COLO668 (cell line): ENCODE results near the gene MMP3.

ENCODE experiments used
- DNase-seq: peaks from one replicate; lab custom pipeline; 2025; ENCODE audit not compliant: unreplicated experiment; lab: John Stamatoyannopoulos, UW

The MMP3 gene

DNA sequence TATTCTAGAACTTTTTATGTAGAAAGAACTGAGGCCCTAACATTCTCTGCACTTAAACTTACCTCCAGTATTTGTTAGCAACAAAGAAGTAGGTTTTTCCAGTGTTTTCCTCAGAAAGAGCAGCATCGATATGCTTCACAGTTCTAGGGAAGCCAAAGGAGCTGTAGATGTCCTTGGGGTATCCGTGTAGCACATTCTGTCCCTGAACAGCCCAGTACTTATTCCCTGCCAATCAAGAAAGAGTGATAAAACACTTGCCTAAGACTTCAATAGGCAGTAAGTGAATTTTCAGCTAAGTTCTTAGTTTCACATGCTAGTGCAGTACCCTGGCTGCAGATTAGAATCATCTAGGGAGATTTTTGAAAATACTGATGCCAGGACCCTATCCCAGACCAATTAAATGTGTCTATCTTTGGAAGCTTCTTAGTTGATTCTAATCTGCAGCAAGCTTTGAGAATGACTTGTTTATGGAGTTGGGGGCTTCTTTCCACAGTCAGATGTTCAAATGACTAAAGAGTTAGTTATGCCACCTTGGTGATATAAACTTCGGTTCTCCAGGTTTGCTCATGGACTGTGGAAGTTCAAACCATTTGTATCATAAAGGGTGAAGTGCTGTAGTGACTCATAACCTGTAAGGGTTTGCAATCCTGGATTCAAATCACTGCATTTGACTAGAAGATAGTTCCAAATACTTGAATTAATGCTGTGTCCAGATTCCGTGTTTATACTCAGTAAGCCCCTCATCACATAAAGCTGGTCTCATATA, 52.0 kb downstream of the MMP3 start:
- DNase-seq = no peak

DNA sequence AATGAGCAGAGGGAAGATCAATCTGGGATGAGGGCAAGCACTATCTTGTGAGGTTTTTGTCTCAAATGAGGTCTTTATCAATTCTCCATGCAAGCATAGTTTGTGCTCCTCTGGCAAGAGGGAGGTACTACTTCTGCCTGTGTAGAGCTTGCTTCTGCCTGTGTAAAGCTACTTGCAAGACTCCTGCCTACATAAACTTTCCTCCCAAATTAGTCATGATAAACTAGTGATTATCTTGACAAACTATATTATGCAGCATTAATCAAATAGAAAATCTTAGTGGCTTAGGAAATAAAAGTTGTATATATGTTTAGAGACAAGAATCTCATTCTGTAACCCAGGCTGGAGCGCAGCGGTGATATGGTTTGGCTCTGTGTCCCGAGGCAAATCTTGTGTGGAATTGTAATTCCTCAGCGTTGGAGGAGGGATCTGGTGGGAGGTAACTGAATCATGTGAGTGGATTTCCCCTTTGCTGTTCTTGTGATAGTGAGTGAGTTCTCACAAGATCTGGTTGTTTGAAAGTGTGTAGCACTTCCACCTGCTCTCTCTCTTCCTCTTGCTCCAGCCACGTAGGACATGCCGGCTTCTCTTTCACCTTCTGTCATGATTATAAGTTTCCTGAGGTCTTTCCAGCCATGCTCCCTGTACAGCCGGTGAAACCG, 54.9 kb downstream of the MMP3 start:
- no peak for DNase-seq
